Measurements from ENCODE around the gene LIAS. TPM values are rescaled to one million over a fixed set of nuclear protein-coding genes. Genes with fewer than 3 reads are reported as not detected.

Gene LIAS
- total and polyA plus RNA-seq, 2 of the 13 experiments (the other 11 are each of a cell fraction or from before 2014, with no cell fraction given), result 16.0 to 16.6 TPM

- in situ Hi-C loops (cut with HindIII; ENCODE audit: extremely low pct_ligation_motif_present, low pct_unique_long_range_greater_than_20kb) (no loop called here), intact Hi-C loops (cut with micrococcal nuclease; ENCODE audit: unreplicated experiment) (no loop called here)
- ATAC-seq (no peak), FAIRE-seq (no peak), DNase-seq (ENCODE audit: low spot score) (no peak)
- H4K20me1 ChIP-seq (ENCODE audit: insufficient read depth, low read length), result peaks cover 8% of the 10 kb centered on the region
- H3K4me1 ChIP-seq (ENCODE audit: insufficient read depth, low read length), result no peaks in the 10 kb centered on the region
- H3K27ac ChIP-seq (ENCODE audit: extremely low read length, insufficient read depth, low read length), result no peak overlapping the region
- H3K36me3 ChIP-seq (replicated peaks in 1 of 2; ENCODE audit: control insufficient read depth in 1 of 2, insufficient read depth in 2 of 2, low read length in 2 of 2), result peaks cover 46 to 91% of the 10 kb centered on the region in 2 experiments
- POLR2A ChIA-PET, result interaction anchor here (1.3 to 2.5 kb wide), 2 partner anchors 9 to 22 kb away, joined by 7 to 9 read pairs; partner anchors contain the start of gene UGDH
- H3K79me2 ChIP-seq (ENCODE audit: insufficient read depth, low read length), result peaks cover 6% of the 10 kb centered on the region
- H3K9ac ChIP-seq (ENCODE audit: insufficient read depth, low read depth, low read length), result no peak overlapping the region
- H3K4me2 ChIP-seq (ENCODE audit: low read depth, low read length), result no peak overlapping the region
- no peak overlapping the region for H2AFZ ChIP-seq (ENCODE audit: low read length)
- H3K4me3 ChIP-seq (replicated peaks in 1 of 3; ENCODE audit: insufficient read depth in 1 of 3, low read depth in 2 of 3, low read length in 3 of 3), result no peak overlapping the region
- CTCF ChIA-PET (ENCODE audit: low intra/inter-chr PET ratio, low total read pairs), result no interaction called here
- 88% methylated on average over 1 of the region's 1 CpG for WGBS (ENCODE audit: low lambda C conversion rate)
- no peaks in the 10 kb centered on the region for H3K9me3 ChIP-seq (ENCODE audit: low read length)
- TF ChIP-seq GLI4 (CRISPR knock-in tag; IDR thresholded peaks at IDR 0.05; ENCODE audit: borderline replicate concordance) (no peak), SAP130 (CRISPR knock-in tag; IDR thresholded peaks at IDR 0.05; ENCODE audit: low read depth) (no peak), FIP1L1 (IDR thresholded peaks at IDR 0.05; ENCODE audit: borderline replicate concordance, insufficient read depth, low read depth, low read length) (no peak), PHF21A (CRISPR knock-in tag; IDR thresholded peaks at IDR 0.05) (no peak), CEBPB (IDR thresholded peaks at IDR 0.05; ENCODE audit: borderline replicate concordance, low read depth, low read length) (peak; percentile 61), ZNF512 (CRISPR knock-in tag; IDR thresholded peaks at IDR 0.05) (no peak), CHD4 (IDR thresholded peaks at IDR 0.05; ENCODE audit: borderline replicate concordance, low read length) (no peak), YEATS2 (CRISPR knock-in tag; IDR thresholded peaks at IDR 0.05; ENCODE audit: borderline replicate concordance) (no peak)
- BruUV-seq (replicated peaks), result no TSS peak
- H3K27me3 ChIP-seq (ENCODE audit: control insufficient read depth in 1 of 2, insufficient read depth in 2 of 2, low read length in 2 of 2), result no peaks in the 10 kb centered on the region
Measured at GRCh38 chr4:39505581-39505980, 46.7 kb downstream of the LIAS start.

Data from HepG2 (cell line).